Stimulated activated effector memory CD8-positive, alpha-beta T cell treated with anti-CD3 and anti-CD28 coated beads, Interleukin-12 subunit alpha, Interleukin-12 subunit beta, amount 100 ng/mL, for 72 hours (primary cell): ENCODE results near the gene PPP2R3A.
"Not testable (repeated sequence)": the region's sequence is repeated elsewhere in the genome, so short reads cannot be mapped to it uniquely, and the experiment has no call there.

Source experiments
- ATAC-seq: fragments of 150-1000 bp; cut with Tn5 transposase; 2 replicates; pipeline ENCODE4 v1.10.0; 2021
- DNase-seq, 2 donors: peaks; one replicate each; pipeline ENCODE4 v3.0.0; 2021 to 2022; ENCODE audit warnings: low spot score in 2 of 2
- H3K27ac Mint-ChIP-seq: one replicate; pipeline ENCODE4 v1.8.0; 2022; ENCODE audit warnings: mild to moderate bottlenecking, mixed read lengths
- H3K36me3 Mint-ChIP-seq: one replicate; pipeline ENCODE4 v1.8.0; 2022; ENCODE audit warnings: mild to moderate bottlenecking, mixed read lengths
- H3K4me1 Mint-ChIP-seq: one replicate; pipeline ENCODE4 v1.8.0; 2022; ENCODE audit warnings: mixed read lengths
- H3K4me3 Mint-ChIP-seq: one replicate; pipeline ENCODE4 v1.8.0; 2022; ENCODE audit warnings: mild to moderate bottlenecking, mixed read lengths
- H3K9me3 Mint-ChIP-seq: one replicate; pipeline ENCODE4 v1.8.0; 2022; ENCODE audit warnings: mixed read lengths

PPP2R3A gene

DNA sequence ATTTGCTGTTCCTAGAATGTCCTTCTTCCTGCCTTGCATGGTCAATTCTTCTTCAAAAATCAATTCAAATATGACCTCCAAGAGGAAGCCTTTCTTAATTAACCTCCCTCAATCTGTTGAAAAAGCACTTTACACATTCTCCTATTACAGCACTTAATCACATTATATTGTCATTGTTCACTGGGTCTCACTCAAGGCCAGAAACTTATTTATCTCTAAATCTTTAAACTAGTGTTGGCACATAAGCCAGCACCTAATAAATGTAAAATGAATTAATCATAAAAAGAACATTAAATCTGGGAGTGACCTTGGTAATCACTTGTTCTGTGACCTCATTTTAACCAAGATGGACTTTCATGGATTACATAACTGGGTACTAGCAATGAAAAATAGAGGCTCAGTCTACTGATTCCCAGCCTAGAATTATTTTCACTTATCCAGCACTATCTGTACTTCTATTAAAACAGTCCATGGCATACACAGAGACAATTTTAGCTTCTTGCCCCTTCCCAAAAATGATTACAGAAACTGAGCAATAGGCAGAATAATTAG lies 208.5 kb downstream of the PPP2R3A start:
- Mint-ChIP-seq H3K36me3 (no peaks in the 10 kb centered on the region), H3K27ac (no peak overlapping the region), H3K4me3 (no peak overlapping the region)

DNA sequence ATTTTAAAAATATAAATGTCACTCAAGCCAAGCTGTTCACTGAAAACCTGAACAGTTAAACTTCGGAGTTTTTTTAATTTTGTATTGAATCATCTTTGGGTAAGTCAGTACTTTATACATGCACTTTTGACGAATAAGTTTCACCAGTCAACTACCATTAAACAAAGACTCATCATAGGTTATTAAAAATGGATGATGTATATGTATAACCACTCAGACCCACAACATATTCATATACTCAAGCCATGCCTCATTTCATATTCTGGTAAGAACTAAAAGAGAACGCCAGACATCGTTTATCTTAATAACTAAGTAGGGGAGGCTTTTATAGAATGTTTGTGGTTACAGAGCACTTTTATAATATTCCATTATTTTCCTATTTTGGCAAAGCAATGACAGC lies 212.3 kb downstream of the PPP2R3A start:
- no peak overlapping the region for H3K4me3 Mint-ChIP-seq
- DNase-seq (no peak), ATAC-seq (peak; percentile 89)
- peaks cover 38% of the 10 kb centered on the region for H3K4me1 Mint-ChIP-seq
- no peaks in the 10 kb centered on the region for H3K9me3 Mint-ChIP-seq
- peaks cover 9% of the 10 kb centered on the region for H3K36me3 Mint-ChIP-seq
- H3K27ac Mint-ChIP-seq = no peak overlapping the region

More for the DNA sequence above, 208.5 kb downstream of the PPP2R3A start:
- Mint-ChIP-seq H3K9me3 (no peaks in the 10 kb centered on the region), H3K4me1 (peaks cover 24% of the 10 kb centered on the region)
- ATAC-seq (no peak), DNase-seq (no peak)

DNA sequence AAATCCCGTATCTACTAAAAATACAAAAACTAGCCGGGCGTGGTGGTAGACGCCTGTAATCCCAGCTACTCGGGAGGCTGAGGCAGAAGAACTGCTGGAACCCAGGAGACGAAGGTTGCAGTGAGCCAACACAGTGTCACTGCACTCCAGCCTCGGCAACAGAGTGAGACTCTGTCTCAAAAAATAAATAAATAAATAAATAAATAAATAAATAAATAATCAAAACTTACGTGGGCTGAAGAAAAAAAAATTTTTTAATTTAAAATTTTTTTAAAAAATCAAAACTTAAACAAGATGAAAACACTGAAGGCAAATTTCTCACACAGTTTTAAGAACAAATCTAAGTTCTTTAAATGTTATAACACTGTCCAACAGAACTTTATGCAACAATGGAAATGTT lies 216.2 kb downstream of the PPP2R3A start:
- Mint-ChIP-seq H3K4me1 (peaks cover 59% of the 10 kb centered on the region), H3K4me3 (no peak overlapping the region), H3K36me3 (peaks cover 9% of the 10 kb centered on the region), H3K9me3 (no peaks in the 10 kb centered on the region), H3K27ac (no peak overlapping the region)
- DNase-seq (no peak), ATAC-seq (no peak)

DNA sequence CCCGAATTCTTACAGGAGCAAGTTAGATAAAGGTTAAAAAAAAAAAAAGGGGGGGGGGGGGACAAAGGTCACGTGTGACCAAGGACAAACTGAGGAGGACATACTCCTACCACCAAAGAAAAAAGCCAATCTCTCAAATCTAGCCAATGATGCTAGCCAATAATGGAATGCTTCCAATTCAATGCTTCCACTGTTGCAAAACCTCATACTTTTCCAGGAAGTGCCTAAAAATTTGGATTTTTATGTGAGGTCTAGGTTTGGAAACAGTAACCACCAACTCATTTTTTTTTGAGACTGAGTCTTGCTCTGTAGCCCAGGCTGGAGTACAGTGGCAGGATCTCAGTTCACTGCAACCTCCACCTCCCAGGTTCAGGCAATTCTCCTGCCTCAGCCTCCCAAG lies 219.2 kb downstream of the PPP2R3A start:
- DNase-seq (no peak), ATAC-seq (no peak)
- Mint-ChIP-seq H3K9me3 (no peaks in the 10 kb centered on the region), H3K36me3 (peaks cover 9% of the 10 kb centered on the region), H3K4me1 (peaks cover 66% of the 10 kb centered on the region), H3K27ac (no peak overlapping the region), H3K4me3 (no peak overlapping the region)

DNA sequence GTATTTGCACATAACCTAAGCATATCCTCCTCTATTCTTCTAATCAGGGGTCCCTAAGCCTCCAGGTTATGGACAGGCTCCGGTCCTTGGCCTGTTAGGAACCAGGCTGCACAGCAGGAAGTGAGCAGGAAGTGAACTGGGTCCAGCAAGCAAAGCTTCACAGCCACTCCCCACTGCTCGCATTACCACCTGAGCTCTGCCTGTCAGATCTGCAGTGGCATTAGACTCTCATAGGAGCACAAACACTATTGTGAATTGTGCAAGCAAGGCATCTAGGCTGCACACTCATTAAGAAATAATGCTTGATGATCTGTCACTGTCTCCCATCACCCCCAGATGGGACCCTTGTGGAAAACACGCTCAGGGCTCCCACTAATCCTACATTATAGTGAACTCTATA lies 220.8 kb downstream of the PPP2R3A start:
- peaks cover 15% of the 10 kb centered on the region for H3K36me3 Mint-ChIP-seq
- H3K4me1 Mint-ChIP-seq = peaks cover 75% of the 10 kb centered on the region
- DNase-seq (no peak), ATAC-seq (peak; percentile 58)
- H3K27ac Mint-ChIP-seq = no peak overlapping the region
- H3K9me3 Mint-ChIP-seq = no peaks in the 10 kb centered on the region
- H3K4me3 Mint-ChIP-seq = peak overlapping the region; percentile 18

DNA sequence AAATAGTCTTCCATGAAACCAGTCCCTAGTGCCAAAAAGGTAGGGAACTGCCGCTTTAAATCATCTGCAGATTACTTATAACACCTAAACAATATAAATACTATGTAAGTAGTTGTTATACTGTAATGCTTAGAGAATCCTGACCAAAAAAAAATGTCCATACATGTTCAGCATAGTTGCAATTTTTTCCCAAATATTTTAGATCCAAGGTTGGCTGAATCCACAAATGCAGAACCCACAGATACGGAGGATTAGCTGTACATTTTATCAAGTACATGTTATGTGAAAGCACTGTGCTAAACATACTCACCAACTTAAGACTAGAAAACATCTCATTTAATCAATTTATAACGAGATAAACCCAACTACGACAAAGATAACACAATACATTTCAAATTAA lies 221.3 kb downstream of the PPP2R3A start:
- H3K4me1 Mint-ChIP-seq = peaks cover 80% of the 10 kb centered on the region
- H3K9me3 Mint-ChIP-seq = no peaks in the 10 kb centered on the region
- no peak for ATAC-seq
- peaks cover 19% of the 10 kb centered on the region for H3K36me3 Mint-ChIP-seq
- peak overlapping the region; percentile 19 for H3K4me3 Mint-ChIP-seq
- no peak for DNase-seq
- H3K27ac Mint-ChIP-seq = no peak overlapping the region

DNA sequence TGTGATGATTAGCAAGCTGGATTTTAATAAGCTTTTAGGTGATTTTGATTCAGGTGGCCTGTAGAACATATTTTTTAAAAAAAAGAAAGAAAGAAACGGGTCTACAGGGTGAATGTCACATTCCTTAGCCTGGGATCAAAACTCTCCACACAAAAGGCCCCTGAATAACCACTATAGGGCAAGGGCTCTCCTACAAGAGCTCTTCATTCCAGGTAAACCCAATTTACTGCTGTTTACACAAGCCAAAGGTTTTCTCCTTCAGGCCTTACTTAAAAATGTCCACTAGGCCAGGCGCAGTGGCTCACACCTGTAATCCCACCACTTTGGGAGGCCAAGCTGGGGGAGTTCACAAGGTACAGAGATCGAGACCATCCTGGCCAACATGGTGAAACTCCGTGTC lies 222.3 kb downstream of the PPP2R3A start:
- Mint-ChIP-seq H3K36me3 (peaks cover 29% of the 10 kb centered on the region), H3K4me1 (peaks cover 82% of the 10 kb centered on the region), H3K4me3 (no peak overlapping the region), H3K9me3 (no peaks in the 10 kb centered on the region), H3K27ac (no peak overlapping the region)
- ATAC-seq = no peak
- DNase-seq = no peak

DNA sequence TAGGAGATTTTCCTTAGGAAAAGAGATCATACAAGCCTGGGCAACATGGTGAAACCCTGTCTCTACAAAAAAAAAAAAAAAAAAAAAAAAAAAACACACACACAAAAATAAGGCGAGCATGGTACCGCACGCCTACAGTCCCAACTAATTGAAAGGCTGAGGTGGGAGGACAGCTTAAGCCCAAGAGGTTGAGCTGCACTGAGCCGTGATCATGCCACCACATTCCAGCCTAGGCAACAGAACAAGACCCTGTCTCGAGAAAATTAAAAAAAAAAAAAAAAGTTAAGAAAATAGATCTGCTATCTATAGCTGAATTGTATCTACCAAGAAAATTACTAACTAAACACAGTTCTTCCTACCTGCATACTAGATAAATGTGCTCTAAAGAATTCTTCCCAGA lies 223.5 kb downstream of the PPP2R3A start:
- H3K4me1 Mint-ChIP-seq = peaks cover 71% of the 10 kb centered on the region
- H3K27ac Mint-ChIP-seq = no peak overlapping the region
- no peaks in the 10 kb centered on the region for H3K9me3 Mint-ChIP-seq
- DNase-seq = no peak
- H3K36me3 Mint-ChIP-seq = peaks cover 40% of the 10 kb centered on the region
- ATAC-seq = no peak
- peak overlapping the region; percentile 82 for H3K4me3 Mint-ChIP-seq

DNA sequence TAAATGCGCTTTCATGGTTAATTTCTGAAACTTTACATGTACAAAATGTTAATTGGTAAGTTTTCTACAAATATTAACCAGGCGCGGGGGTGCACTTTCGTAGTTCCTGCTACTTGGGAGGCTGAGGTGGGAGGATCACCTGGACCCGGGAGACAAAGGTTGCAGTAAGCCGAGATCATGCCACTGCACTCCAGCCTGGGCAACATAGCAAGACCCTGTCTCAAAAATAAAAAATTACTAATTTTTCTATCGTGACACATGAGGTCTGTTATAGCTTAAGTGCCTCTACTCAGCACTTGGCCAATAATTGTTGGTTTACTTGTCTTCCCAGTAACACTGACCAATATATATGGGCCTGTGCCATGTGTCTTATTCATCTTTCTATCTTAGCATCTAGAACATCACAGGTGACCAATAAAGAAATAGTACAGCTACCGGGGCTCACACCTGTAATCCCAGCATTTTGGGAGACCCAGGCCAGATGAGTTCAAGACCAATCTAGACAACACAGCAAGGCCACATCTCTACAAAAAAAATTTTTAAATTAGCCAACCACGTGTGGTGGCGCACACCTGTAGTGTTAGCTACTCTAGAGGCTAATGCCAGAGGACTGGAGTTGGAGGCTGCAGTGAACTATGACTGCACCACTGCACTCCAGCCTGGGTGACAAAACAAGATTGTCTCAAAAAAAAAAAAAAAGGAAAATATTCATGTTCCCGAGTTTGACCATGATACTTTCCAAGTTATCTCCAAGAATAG lies 224.5 kb downstream of the PPP2R3A start:
- DNase-seq = no peak
- peak overlapping the region; percentile 98 for H3K27ac Mint-ChIP-seq
- ATAC-seq = no peak
- H3K4me1 Mint-ChIP-seq = peaks cover 66% of the 10 kb centered on the region
- H3K36me3 Mint-ChIP-seq = peaks cover 50% of the 10 kb centered on the region
- H3K4me3 Mint-ChIP-seq = peak overlapping the region; percentile 82
- H3K9me3 Mint-ChIP-seq = no peaks in the 10 kb centered on the region

DNA sequence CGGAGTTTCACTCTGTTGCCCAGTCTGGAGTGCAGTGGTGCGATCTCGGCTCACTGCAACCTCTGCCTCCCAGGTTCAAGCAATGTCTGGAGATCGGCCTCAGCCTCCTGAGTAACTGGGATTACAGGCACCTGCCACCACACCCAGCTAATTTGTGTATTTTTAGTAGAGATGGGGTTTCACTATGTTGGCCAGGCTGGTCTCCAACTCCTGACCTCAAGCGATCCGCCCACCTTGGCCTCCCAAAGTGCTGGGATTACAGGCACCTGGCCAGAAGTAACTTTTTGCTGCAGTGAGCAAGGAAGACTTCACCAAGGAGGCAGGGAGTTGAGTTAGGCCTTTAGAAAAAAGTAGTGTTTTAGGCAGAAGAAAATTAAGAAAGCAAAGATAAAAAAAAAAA lies 226.7 kb downstream of the PPP2R3A start:
- H3K9me3 Mint-ChIP-seq, ATAC-seq, DNase-seq: not testable (repeated sequence)
- peak overlapping the region; percentile 82 for H3K4me3 Mint-ChIP-seq
- H3K36me3 Mint-ChIP-seq = peaks cover 70% of the 10 kb centered on the region
- peaks cover 64% of the 10 kb centered on the region for H3K4me1 Mint-ChIP-seq
- peak overlapping the region; percentile 98 for H3K27ac Mint-ChIP-seq

DNA sequence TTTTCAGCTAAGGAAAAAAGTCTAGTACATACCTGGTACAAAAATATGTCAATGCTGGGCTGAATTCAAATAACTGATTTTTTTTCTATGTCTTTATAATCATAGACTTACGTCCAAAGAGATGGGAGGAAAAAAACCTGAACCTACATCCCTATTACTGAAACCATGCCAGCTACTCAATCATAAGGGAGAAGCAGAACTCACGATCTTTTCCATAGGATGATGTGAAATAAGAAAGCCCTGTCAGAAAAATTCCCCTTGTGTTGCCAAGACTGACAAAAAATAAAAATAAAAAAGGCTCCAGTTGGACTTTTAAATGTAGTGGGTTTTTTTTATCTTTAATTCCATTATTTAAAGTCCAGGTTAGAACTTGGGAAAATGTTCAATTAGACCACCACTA lies 227.3 kb downstream of the PPP2R3A start:
- no peak for ATAC-seq
- H3K4me1 Mint-ChIP-seq = peaks cover 67% of the 10 kb centered on the region
- peak overlapping the region; percentile 82 for H3K4me3 Mint-ChIP-seq
- H3K27ac Mint-ChIP-seq = peak overlapping the region; percentile 98
- DNase-seq = no peak
- H3K36me3 Mint-ChIP-seq = peaks cover 73% of the 10 kb centered on the region
- no peaks in the 10 kb centered on the region for H3K9me3 Mint-ChIP-seq

DNA sequence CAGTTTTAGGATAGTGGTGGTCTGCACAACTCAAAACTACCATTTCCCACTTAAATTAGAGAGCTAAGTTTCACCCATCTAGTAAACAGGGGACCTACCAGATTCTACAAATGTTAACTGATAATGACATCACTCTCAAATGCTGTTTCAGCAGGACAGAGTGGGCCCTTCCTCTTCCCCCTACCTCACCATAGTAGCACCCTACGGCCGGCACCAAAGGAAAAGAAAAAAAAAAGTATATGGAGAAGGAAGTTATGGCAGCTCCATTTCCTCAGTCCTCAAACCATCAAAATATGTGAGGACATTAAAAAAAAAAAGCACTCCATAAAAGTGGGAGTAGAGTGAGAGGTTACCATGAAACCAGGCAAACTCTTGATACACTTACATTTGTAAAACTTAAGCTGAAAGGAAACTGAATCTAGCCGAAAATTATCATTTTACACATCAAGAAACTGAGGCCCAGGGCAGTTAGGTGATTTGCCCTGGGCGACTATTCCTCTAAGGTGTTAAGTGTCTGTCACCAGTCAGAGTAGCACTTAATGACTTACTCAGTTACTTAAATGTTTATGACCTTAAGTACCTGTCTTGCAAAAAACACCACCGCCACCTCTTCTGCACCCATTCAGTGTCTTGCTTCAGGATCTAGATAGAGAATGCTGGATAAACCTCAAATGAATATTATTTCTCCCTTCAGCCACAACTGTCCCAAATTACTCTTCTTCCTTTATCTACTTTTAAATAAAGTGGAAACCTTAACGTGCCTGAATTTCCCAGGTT lies 227.9 kb downstream of the PPP2R3A start:
- no peak for DNase-seq

DNA sequence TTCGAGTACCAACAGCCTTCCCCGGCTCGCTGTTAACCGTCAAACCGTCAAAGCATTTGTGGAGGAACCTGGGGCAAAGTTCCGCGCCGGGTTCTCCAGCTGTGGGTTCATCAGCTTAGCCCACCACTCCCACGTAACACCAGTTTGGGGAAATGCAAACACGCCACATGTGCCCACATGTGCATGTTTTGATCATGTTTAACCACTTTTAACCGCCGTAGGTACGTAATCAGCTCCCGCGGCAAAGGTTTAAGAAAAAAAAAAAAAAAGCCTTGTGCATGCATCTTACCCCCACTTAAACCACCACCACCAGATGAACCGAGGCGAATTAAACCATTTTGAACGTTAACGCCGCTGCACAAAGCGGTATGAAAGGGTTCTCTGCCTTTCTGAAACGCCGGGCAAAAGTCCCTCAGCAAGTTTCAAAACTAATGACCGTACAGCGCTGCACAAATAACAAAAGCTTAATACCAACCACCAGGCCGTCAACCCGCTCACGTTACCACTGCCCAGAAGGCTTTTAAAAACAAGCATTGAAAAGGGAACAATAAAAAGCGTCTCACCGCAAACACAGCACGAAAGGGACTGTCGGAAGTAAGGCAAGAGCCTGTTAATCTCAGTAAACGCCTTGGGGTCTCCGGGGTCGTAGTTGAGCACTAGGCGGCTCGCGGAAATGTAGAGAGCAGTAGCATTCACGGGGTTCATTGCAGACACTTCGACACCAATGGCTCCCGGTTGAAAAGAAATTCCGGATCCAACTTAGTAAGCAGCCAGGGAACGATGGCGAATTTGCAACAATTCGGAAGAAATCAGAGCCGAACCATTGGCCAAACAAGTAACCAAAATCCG lies 229.1 kb downstream of the PPP2R3A start:
- ATAC-seq (peak; percentile 35), DNase-seq (peak; percentile 62 to 88)
- Mint-ChIP-seq H3K27ac (peak overlapping the region; percentile 98), H3K9me3 (no peaks in the 10 kb centered on the region), H3K4me1 (peaks cover 54% of the 10 kb centered on the region), H3K36me3 (peaks cover 73% of the 10 kb centered on the region), H3K4me3 (peak overlapping the region; percentile 82)

More for the DNA sequence above, 227.9 kb downstream of the PPP2R3A start:
- peaks cover 73% of the 10 kb centered on the region for H3K36me3 Mint-ChIP-seq
- no peak for ATAC-seq
- peak overlapping the region; percentile 98 for H3K27ac Mint-ChIP-seq
- peak overlapping the region; percentile 82 for H3K4me3 Mint-ChIP-seq
- H3K4me1 Mint-ChIP-seq = peaks cover 66% of the 10 kb centered on the region
- H3K9me3 Mint-ChIP-seq = no peaks in the 10 kb centered on the region

DNA sequence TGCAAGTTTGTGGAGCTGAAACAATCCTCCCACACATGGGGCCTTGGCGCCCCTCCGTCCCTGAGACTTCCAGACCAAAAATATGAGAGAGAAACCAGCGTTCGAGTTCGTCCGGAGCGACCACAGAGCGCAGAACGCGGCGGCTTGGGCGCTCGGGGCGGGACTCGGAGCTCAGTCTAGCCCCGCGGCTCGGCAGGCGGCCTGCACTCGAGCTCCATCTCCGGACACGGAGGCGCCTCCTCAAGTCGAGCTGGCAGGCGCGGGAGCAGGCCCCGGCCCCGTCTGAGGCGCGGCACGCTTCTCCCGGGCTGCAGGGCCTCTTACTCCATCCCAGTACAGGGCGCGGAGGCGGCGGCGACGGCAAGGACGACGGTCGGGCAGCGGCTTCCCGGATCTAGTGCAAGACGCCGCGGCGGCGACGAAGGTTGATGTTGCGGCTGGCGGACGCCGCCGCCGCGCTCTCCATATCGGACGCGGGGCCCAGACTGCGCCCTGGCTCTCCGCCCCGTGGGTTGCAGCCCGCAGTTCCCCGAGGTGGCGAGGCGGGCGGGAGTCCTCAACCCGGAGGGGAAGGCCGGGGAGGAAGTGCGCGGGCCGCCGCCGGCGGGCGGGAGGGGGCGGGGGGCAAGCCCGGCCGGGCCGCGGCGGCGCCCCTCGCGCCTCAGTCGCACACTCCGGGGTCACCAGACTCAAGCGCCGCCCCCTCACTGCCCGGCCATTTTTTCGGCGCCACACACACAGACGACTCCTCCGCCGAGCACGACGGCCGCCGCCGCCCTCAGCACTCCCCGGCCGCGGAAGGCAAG lies 229.9 kb downstream of the PPP2R3A start:
- H3K36me3 Mint-ChIP-seq = peaks cover 67% of the 10 kb centered on the region
- H3K4me3 Mint-ChIP-seq = peak overlapping the region; percentile 82
- peak in 1 of 2 donors; percentile 92 for DNase-seq
- H3K27ac Mint-ChIP-seq = peak overlapping the region; percentile 98
- no peaks in the 10 kb centered on the region for H3K9me3 Mint-ChIP-seq
- peak; percentile 53 for ATAC-seq
- H3K4me1 Mint-ChIP-seq = peaks cover 47% of the 10 kb centered on the region
